BJ (cell line): ENCODE results near the gene PSEN2. TPM values are rescaled to one million over a fixed set of nuclear protein-coding genes. Genes with fewer than 3 reads are reported as not detected.

Experiments
- CTCF ChIA-PET: fragments of 350-600 bp; formaldehyde crosslinking; extraction: SDS; loops from one replicate; lab custom pipeline; 2021; ENCODE audit warnings: antibody characterized with exemption, inconsistent platforms; lab: Yijun Ruan, JAX
- POLR2A ChIA-PET: fragments of 300-600 bp; sonication (Branson Sonifier 250); formaldehyde crosslinking; extraction: SDS; loops from one replicate; lab custom pipeline; 2021; ENCODE audit warnings: antibody characterized with exemption; lab: Charles Lee
- DNase-seq: peaks from one replicate; pipeline ENCODE4 v3.0.0-alpha.2; 2011; ENCODE audit warnings: low read depth
- H3K27me3 ChIP-seq: 2 replicates; pipeline ENCODE4 v1.6.0; 2011; ENCODE audit warnings: low read length; ENCODE audit not compliant: control insufficient read depth, insufficient read depth
- H3K36me3 ChIP-seq: 2 replicates; pipeline ENCODE4 v1.5.1; 2011; ENCODE audit warnings: low read length; ENCODE audit not compliant: control insufficient read depth, insufficient read depth
- H3K4me3 ChIP-seq: 2 replicates; pipeline ENCODE4 v1.5.1; 2011; ENCODE audit warnings: low read depth, mild to moderate bottlenecking, control low read depth, low read length
- polyA plus RNA-seq: library from polyadenylated mRNA; depleted of rRNA; stranded (reverse); fragments of >200 nt; gene quantifications from 2 replicates; pipeline ENCODE4 v1.2.3, GENCODE V29; 2011
- TF ChIP-seq, protein P1 (sequence below): IDR thresholded peaks from 2 replicates; pipeline ENCODE4 v1.5.1; 2011; ENCODE audit warnings: low read depth, mild to moderate bottlenecking, control low read depth, inconsistent platforms, low read length, moderate library complexity; ENCODE audit not compliant: insufficient read depth

The PSEN2 gene
- polyA plus RNA-seq, 1 experiment = 32.1 TPM

GRCh38 chr1:226864311-226864710 lies 6.1 kb upstream of the PSEN2 start:
- POLR2A ChIA-PET = no interaction called here
- CTCF ChIA-PET = interaction anchor here (1.0 to 1.4 kb wide), 2 partner anchors 231 to 256 kb away, joined by 3 to 4 read pairs; no protein-coding TSS in a partner anchor

DNA sequence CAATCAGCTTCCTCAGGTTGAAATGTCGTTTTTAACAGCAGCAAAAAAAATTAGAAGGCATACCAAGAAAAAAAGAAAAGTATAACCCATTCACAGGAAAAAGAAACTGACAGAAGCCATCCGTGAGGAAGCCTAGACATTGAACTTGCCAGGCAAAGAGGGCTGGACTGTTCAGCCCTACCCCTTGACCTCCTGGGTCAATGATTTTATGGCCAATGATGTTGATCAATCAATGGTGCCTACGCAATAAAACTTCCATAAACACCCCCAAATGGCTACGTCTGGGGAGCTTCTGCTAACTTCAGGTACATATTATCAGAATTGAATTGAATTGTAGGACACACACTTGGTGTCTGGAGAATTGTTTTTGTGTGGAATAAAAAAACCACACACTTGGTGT lies 4.8 kb upstream of the PSEN2 start:
- no peaks in the 10 kb centered on the region for H3K27me3 ChIP-seq
- no peaks in the 10 kb centered on the region for H3K36me3 ChIP-seq
- TF ChIP-seq, protein P1, sequence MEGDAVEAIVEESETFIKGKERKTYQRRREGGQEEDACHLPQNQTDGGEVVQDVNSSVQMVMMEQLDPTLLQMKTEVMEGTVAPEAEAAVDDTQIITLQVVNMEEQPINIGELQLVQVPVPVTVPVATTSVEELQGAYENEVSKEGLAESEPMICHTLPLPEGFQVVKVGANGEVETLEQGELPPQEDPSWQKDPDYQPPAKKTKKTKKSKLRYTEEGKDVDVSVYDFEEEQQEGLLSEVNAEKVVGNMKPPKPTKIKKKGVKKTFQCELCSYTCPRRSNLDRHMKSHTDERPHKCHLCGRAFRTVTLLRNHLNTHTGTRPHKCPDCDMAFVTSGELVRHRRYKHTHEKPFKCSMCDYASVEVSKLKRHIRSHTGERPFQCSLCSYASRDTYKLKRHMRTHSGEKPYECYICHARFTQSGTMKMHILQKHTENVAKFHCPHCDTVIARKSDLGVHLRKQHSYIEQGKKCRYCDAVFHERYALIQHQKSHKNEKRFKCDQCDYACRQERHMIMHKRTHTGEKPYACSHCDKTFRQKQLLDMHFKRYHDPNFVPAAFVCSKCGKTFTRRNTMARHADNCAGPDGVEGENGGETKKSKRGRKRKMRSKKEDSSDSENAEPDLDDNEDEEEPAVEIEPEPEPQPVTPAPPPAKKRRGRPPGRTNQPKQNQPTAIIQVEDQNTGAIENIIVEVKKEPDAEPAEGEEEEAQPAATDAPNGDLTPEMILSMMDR = no peak
- ChIA-PET CTCF (no interaction called here), POLR2A (no interaction called here)
- H3K4me3 ChIP-seq = no peak overlapping the region
- no peak for DNase-seq

More at GRCh38 chr1:226864311-226864710, 6.1 kb upstream of the PSEN2 start:
- no peaks in the 10 kb centered on the region for H3K36me3 ChIP-seq
- no peak overlapping the region for H3K4me3 ChIP-seq
- no peak for DNase-seq
- TF ChIP-seq, protein P1 = no peak
- no peaks in the 10 kb centered on the region for H3K27me3 ChIP-seq

- Histone ChIP-seq H3K36me3 (no peaks in the 10 kb centered on the region), H3K27me3 (no peaks in the 10 kb centered on the region), H3K4me3 (no peak overlapping the region)
- CTCF ChIA-PET = interaction anchor here (0.9 kb wide), 1 partner anchor 234 kb away, joined by 3 read pairs; no protein-coding TSS in a partner anchor
- POLR2A ChIA-PET = interaction anchor here (0.6 kb wide), 1 partner anchor 445 kb away, joined by 4 read pairs; no protein-coding TSS in a partner anchor
- no peak for DNase-seq
- TF ChIP-seq, protein P1 = no peak
Measured at GRCh38 chr1:226867461-226868054, 2.9 kb upstream of the PSEN2 start.

DNA sequence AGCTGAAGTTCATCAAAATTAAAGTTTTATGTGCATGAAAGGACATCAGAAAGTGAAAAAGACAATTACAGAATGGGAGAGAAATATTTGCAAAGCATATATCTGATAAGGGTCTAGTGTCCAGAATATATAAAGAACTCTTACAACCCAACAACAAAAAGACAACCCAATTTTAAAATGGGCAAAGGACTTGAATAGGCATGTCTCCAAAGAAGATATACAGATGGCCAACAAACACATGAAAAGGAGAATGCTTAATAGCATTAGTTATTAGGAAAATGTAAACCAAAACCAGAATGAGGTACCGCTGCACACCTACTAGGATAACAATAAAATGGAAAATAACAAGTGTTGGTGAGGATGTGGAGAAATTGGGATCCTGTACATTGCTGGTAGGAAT lies 1.7 kb upstream of the PSEN2 start:
- ChIA-PET CTCF (no interaction called here), POLR2A (no interaction called here)
- no peak for DNase-seq
- TF ChIP-seq, protein P1 = no peak
- no peaks in the 10 kb centered on the region for H3K36me3 ChIP-seq
- H3K4me3 ChIP-seq = no peak overlapping the region
- H3K27me3 ChIP-seq = no peaks in the 10 kb centered on the region

DNA sequence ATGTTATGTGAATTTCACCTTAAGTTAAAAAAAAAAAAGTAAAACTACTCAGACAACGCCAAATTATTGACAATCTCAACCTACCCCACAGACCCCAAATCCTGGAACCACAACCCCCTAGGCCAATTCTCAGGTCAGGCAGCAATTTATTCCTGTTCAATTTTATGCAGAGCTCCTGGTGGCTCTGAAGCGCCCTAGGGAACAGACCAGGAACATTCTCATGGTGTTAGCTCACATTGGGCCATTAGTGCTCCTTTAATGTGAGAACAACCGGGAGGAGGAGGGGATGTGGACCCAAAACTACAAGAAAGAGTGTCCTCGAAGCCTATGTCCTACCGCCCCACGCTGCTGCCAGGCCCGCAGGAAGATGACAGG lies 403 bp upstream of the PSEN2 start:
- ChIA-PET CTCF (interaction anchor here (0.6 kb wide), 1 partner anchor 859 kb away, joined by 3 read pairs; no protein-coding TSS in a partner anchor), POLR2A (interaction anchor here (0.5 kb wide), 1 partner anchor 22 kb away, joined by 14 read pairs; no protein-coding TSS in a partner anchor)
- no peak for DNase-seq
- TF ChIP-seq, protein P1 = no peak
- H3K36me3 ChIP-seq = no peaks in the 10 kb centered on the region
- H3K27me3 ChIP-seq = no peaks in the 10 kb centered on the region
- H3K4me3 ChIP-seq = peak overlapping the region; percentile 66
